Measurements from ENCODE around the gene HBA2.
"Not testable (repeated sequence)": the region's sequence is repeated elsewhere in the genome, so short reads cannot be mapped to it uniquely, and the experiment has no call there.

HBA2 gene

GRCh38 chr16:172374-172941 lies at the start of gene HBA2:
TSS of gene HBA2 (plus strand) at chr16:172876. CDS start at chr16:172913, 37 bp downstream.
- not testable (repeated sequence) for DNase-seq

- DNase-seq: not testable (repeated sequence)
Observed at GRCh38 chr16:123558-124350, 48.9 kb upstream of the HBA2 start.

GRCh38 chr16:125011-125410 lies 47.7 kb upstream of the HBA2 start:
- DNase-seq: no peak

- DNase-seq: no peak
Observed at GRCh38 chr16:129075-129474, 43.6 kb upstream of the HBA2 start.

GRCh38 chr16:130533-131173 lies 42.0 kb upstream of the HBA2 start:
- no peak for DNase-seq

GRCh38 chr16:132120-132519 lies 40.6 kb upstream of the HBA2 start:
- no peak for DNase-seq

GRCh38 chr16:133716-134115 lies 39.0 kb upstream of the HBA2 start:
- DNase-seq: no peak

GRCh38 chr16:138049-138417 lies 34.6 kb upstream of the HBA2 start:
- DNase-seq: no peak

- DNase-seq: no peak
Observed at GRCh38 chr16:140175-140857, 32.4 kb upstream of the HBA2 start.

- DNase-seq: no peak
Observed at GRCh38 chr16:142405-142967, 30.2 kb upstream of the HBA2 start.

GRCh38 chr16:143047-143446 lies 29.6 kb upstream of the HBA2 start:
- DNase-seq: no peak

GRCh38 chr16:143456-143855 lies 29.2 kb upstream of the HBA2 start:
- DNase-seq: no peak

- no peak for DNase-seq
Observed at GRCh38 chr16:144797-145252, 27.9 kb upstream of the HBA2 start.

GRCh38 chr16:146646-147045 lies 26.0 kb upstream of the HBA2 start:
- no peak for DNase-seq

GRCh38 chr16:149024-149660 lies 23.5 kb upstream of the HBA2 start:
- DNase-seq: no peak

- DNase-seq: no peak
Observed at GRCh38 chr16:152141-153128, 20.2 kb upstream of the HBA2 start, which contains the start of gene HBZ. TSS of gene HBZ (plus strand) at chr16:152644. CDS start at chr16:152910, 266 bp downstream.

- not testable (repeated sequence) for DNase-seq
Observed at GRCh38 chr16:153129-153521, 19.6 kb upstream of the HBA2 start.

GRCh38 chr16:153550-154216 lies 19.0 kb upstream of the HBA2 start:
- not testable (repeated sequence) for DNase-seq

- peak; percentile 21 for DNase-seq
Observed at GRCh38 chr16:154217-155030, 18.3 kb upstream of the HBA2 start.

- DNase-seq: no peak
Observed at GRCh38 chr16:155031-155398, 17.7 kb upstream of the HBA2 start.
